ENCODE data around the gene TAL1.

The TAL1 gene

DNA sequence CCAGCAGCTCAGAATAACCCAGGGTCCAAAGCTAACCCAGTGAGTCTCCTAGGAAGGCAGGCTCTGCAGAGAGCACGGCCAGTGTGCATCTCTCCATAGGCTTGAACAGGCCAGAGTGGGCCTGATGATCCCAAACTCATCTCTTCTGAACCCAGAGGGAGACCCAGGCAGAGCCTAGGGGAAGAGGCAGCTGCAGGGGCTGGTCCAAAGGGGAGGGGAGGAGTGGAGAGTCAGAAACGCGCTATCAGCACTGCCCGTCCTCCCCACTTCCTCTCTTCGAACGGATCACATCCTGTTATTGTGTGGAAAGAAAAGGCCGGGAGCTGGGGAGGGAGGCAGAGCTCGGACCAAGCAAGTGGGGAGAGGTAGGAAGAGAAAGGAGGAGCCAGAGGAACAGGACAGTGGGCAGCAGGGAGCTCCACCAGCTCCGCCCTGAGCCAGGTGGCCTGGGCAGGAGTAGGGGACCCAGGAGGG lies 20.2 kb downstream of the TAL1 start:
- Histone ChIP-seq H3K79me2 (ENCODE audit: insufficient read depth, low read length) (no peaks in the 10 kb centered on the region), H3K9me2 (replicated peaks; ENCODE audit: low read depth, low read length) (no peaks in the 10 kb centered on the region), H3K4me3 (ENCODE audit: low read length, poor library complexity, severe bottlenecking) (no peak overlapping the region), H3F3A (ENCODE audit: low read depth) (no peaks in the 10 kb centered on the region), H4K20me1 (ENCODE audit: insufficient read depth, low read length, poor library complexity, severe bottlenecking) (no peaks in the 10 kb centered on the region), H3K9ac (ENCODE audit: low read depth, low read length, poor library complexity, severe bottlenecking) (no peak overlapping the region), H3K9me3 (ENCODE audit: insufficient read depth, low read depth, low read length) (no peaks in the 10 kb centered on the region), H2AFZ (ENCODE audit: low read length) (no peak overlapping the region), H3K27me3 (ENCODE audit: insufficient read depth, low read length, poor library complexity, severe bottlenecking) (no peaks in the 10 kb centered on the region), H3K36me3 (ENCODE audit: insufficient read depth, low read length) (no peaks in the 10 kb centered on the region), H3K4me1 (ENCODE audit: insufficient read depth, low read length, poor library complexity, severe bottlenecking) (no peaks in the 10 kb centered on the region), H3K4me2 (ENCODE audit: low read depth, low read length, poor library complexity, severe bottlenecking) (no peak overlapping the region)
- TF ChIP-seq, protein P1, sequence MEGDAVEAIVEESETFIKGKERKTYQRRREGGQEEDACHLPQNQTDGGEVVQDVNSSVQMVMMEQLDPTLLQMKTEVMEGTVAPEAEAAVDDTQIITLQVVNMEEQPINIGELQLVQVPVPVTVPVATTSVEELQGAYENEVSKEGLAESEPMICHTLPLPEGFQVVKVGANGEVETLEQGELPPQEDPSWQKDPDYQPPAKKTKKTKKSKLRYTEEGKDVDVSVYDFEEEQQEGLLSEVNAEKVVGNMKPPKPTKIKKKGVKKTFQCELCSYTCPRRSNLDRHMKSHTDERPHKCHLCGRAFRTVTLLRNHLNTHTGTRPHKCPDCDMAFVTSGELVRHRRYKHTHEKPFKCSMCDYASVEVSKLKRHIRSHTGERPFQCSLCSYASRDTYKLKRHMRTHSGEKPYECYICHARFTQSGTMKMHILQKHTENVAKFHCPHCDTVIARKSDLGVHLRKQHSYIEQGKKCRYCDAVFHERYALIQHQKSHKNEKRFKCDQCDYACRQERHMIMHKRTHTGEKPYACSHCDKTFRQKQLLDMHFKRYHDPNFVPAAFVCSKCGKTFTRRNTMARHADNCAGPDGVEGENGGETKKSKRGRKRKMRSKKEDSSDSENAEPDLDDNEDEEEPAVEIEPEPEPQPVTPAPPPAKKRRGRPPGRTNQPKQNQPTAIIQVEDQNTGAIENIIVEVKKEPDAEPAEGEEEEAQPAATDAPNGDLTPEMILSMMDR (conservative IDR thresholded peaks at IDR 0.05; ENCODE audit: low read length) = no peak
- no peak for TF ChIP-seq EZH2phosphoT487 (IDR thresholded peaks at IDR 0.05; ENCODE audit: borderline replicate concordance)

DNA sequence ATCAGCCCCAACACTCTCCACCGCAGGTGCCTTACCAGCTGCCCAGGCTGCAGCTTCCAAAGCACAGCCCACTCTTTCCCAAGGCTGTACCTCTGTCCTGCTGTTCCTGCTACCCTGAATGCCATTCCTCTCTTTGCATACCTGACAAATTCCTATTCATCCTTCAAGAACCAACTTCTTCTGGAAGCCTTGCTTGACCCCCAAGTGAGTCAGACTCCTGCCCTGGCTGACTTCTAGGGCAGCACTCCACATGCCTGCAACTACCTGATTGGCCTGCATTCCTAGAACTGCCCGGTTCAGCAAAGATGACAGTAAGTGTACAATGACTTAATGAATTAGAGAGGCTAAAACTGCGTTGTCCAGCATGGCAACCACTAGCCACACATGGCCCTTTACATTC lies 21.4 kb downstream of the TAL1 start:
- Histone ChIP-seq H3K36me3 (ENCODE audit: insufficient read depth, low read length) (no peaks in the 10 kb centered on the region), H3K4me2 (ENCODE audit: low read depth, low read length, poor library complexity, severe bottlenecking) (no peak overlapping the region), H3K4me1 (ENCODE audit: insufficient read depth, low read length, poor library complexity, severe bottlenecking) (no peaks in the 10 kb centered on the region), H3F3A (ENCODE audit: low read depth) (no peaks in the 10 kb centered on the region), H3K79me2 (ENCODE audit: insufficient read depth, low read length) (no peaks in the 10 kb centered on the region), H3K9me3 (ENCODE audit: insufficient read depth, low read depth, low read length) (no peaks in the 10 kb centered on the region), H3K9me2 (replicated peaks; ENCODE audit: low read depth, low read length) (no peaks in the 10 kb centered on the region), H4K20me1 (ENCODE audit: insufficient read depth, low read length, poor library complexity, severe bottlenecking) (no peaks in the 10 kb centered on the region), H3K4me3 (ENCODE audit: low read length, poor library complexity, severe bottlenecking) (no peak overlapping the region), H3K27me3 (ENCODE audit: insufficient read depth, low read length, poor library complexity, severe bottlenecking) (no peaks in the 10 kb centered on the region), H2AFZ (ENCODE audit: low read length) (no peak overlapping the region), H3K9ac (ENCODE audit: low read depth, low read length, poor library complexity, severe bottlenecking) (no peak overlapping the region)
- no peak for TF ChIP-seq EZH2phosphoT487 (IDR thresholded peaks at IDR 0.05; ENCODE audit: borderline replicate concordance)
- TF ChIP-seq, protein P1 (conservative IDR thresholded peaks at IDR 0.05; ENCODE audit: low read length) = no peak

DNA sequence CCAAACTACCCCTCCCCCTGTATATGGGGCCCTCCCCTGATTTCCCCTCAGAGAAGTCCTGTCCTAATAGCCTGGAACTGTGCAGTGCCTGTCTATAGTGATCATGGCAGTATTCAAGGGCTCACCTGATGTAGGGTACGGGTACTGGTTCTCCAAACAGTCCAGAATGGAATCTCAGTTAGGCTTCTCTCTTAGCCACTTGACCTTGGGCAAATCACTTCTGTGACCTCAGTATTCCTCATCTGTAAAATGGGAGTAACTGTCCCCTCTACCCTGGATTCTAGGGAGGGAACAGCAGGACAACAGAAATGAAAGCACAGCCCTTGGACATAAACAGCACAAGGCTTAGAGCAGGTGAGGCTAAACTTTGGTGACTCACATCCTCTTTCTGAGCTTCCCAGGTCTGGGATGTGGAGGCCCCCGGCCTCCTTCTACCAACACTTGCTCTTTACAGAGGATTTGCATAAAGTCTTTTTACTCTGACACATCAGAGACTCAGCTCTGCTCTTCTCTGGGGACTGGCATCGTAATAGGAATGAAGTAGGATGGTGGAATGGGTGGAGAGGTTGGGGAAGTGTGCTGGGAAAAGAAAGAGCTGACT lies 22.2 kb downstream of the TAL1 start:
- Histone ChIP-seq H3K36me3 (ENCODE audit: insufficient read depth, low read length) (no peaks in the 10 kb centered on the region), H3K9ac (ENCODE audit: low read depth, low read length, poor library complexity, severe bottlenecking) (no peak overlapping the region), H3K27me3 (ENCODE audit: insufficient read depth, low read length, poor library complexity, severe bottlenecking) (no peaks in the 10 kb centered on the region), H4K20me1 (ENCODE audit: insufficient read depth, low read length, poor library complexity, severe bottlenecking) (no peaks in the 10 kb centered on the region), H3K4me3 (ENCODE audit: low read length, poor library complexity, severe bottlenecking) (no peak overlapping the region), H3K9me2 (replicated peaks; ENCODE audit: low read depth, low read length) (no peaks in the 10 kb centered on the region), H3K4me2 (ENCODE audit: low read depth, low read length, poor library complexity, severe bottlenecking) (no peak overlapping the region), H3K4me1 (ENCODE audit: insufficient read depth, low read length, poor library complexity, severe bottlenecking) (no peaks in the 10 kb centered on the region), H2AFZ (ENCODE audit: low read length) (no peak overlapping the region), H3K79me2 (ENCODE audit: insufficient read depth, low read length) (no peaks in the 10 kb centered on the region), H3F3A (ENCODE audit: low read depth) (no peaks in the 10 kb centered on the region), H3K9me3 (ENCODE audit: insufficient read depth, low read depth, low read length) (no peaks in the 10 kb centered on the region)
- TF ChIP-seq EZH2phosphoT487 (IDR thresholded peaks at IDR 0.05; ENCODE audit: borderline replicate concordance) = no peak

DNA sequence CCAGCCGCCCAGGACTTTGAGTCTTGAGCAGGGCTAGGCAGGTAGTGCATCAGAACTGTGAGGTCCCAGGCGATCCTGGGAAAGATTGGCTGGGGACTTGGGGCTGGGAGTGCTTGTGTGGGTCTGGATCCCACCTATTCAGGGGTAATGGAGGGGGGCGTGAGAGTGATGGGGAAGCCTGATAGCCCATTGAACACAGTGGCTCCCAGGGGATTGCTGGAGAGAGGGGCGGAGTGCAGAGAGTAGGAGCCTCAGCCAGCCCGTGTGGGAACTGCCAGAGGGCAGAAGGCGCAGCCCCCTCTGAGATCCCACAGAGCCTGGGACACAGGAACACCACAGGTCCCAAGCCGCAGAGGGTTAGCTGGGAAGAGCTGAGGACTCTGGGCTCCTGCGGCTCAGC lies 22.9 kb downstream of the TAL1 start:
- Histone ChIP-seq H3K36me3 (ENCODE audit: insufficient read depth, low read length) (no peaks in the 10 kb centered on the region), H3K9me2 (replicated peaks; ENCODE audit: low read depth, low read length) (no peaks in the 10 kb centered on the region), H3K27me3 (ENCODE audit: insufficient read depth, low read length, poor library complexity, severe bottlenecking) (no peaks in the 10 kb centered on the region)

More for the DNA sequence above, 22.9 kb downstream of the TAL1 start:
- Histone ChIP-seq H3K9ac (ENCODE audit: low read depth, low read length, poor library complexity, severe bottlenecking) (no peak overlapping the region), H3K79me2 (ENCODE audit: insufficient read depth, low read length) (no peaks in the 10 kb centered on the region), H4K20me1 (ENCODE audit: insufficient read depth, low read length, poor library complexity, severe bottlenecking) (no peaks in the 10 kb centered on the region), H3K4me1 (ENCODE audit: insufficient read depth, low read length, poor library complexity, severe bottlenecking) (no peaks in the 10 kb centered on the region), H3F3A (ENCODE audit: low read depth) (no peaks in the 10 kb centered on the region), H3K4me2 (ENCODE audit: low read depth, low read length, poor library complexity, severe bottlenecking) (no peak overlapping the region), H3K9me3 (ENCODE audit: insufficient read depth, low read depth, low read length) (no peaks in the 10 kb centered on the region), H3K4me3 (ENCODE audit: low read length, poor library complexity, severe bottlenecking) (no peak overlapping the region), H2AFZ (ENCODE audit: low read length) (no peak overlapping the region)
- no peak for TF ChIP-seq EZH2phosphoT487 (IDR thresholded peaks at IDR 0.05; ENCODE audit: borderline replicate concordance)
